ENCODE data around the gene ZNRF1. TPM values are rescaled to one million over a fixed set of nuclear protein-coding genes. Genes with fewer than 3 reads are reported as not detected.
A peak's percentile ranks its signal among the peaks of the same experiment; 100 is the strongest.

Gene ZNRF1
- total RNA-seq, 1 donor = 19.9 TPM

- Histone ChIP-seq H3K36me3 (ENCODE audit: insufficient read depth, low read length) (no peaks in the 10 kb centered on the region), H3K4me3 (ENCODE audit: insufficient read depth, low read length) (no peak overlapping the region), H4K20me1 (ENCODE audit: insufficient read depth, low read length) (peaks cover 21% of the 10 kb centered on the region), H3K79me2 (ENCODE audit: insufficient read depth, low read length) (peaks cover 37% of the 10 kb centered on the region), H3K4me1 (ENCODE audit: insufficient read depth, low read length) (peaks cover 14% of the 10 kb centered on the region), H3K27ac (ENCODE audit: low read depth, low read length) (no peak overlapping the region), H2AFZ (ENCODE audit: low read length) (no peak overlapping the region), H3K4me2 (ENCODE audit: insufficient read depth, low read length) (no peak overlapping the region), H3K27me3 (ENCODE audit: insufficient read depth, low read length) (no peaks in the 10 kb centered on the region), H3K9me3 (ENCODE audit: low read depth, low read length) (peaks cover 2% of the 10 kb centered on the region)
- DNase-seq (ENCODE audit: insufficient read length, low spot score, missing footprints) = no peak
- no peak for TF ChIP-seq CTCF (IDR thresholded peaks at IDR 0.05; ENCODE audit: extremely low read depth, low read depth, low read length)
Measured at GRCh38 chr16:75042426-75043174, 43.8 kb downstream of the ZNRF1 start.

GRCh38 chr16:75043175-75043895 lies 44.5 kb downstream of the ZNRF1 start:
- Histone ChIP-seq H3K4me2 (ENCODE audit: insufficient read depth, low read length) (no peak overlapping the region), H3K27ac (ENCODE audit: low read depth, low read length) (no peak overlapping the region), H3K9me3 (ENCODE audit: low read depth, low read length) (no peaks in the 10 kb centered on the region), H3K27me3 (ENCODE audit: insufficient read depth, low read length) (no peaks in the 10 kb centered on the region), H4K20me1 (ENCODE audit: insufficient read depth, low read length) (peaks cover 24% of the 10 kb centered on the region), H3K79me2 (ENCODE audit: insufficient read depth, low read length) (peaks cover 43% of the 10 kb centered on the region), H3K4me3 (ENCODE audit: insufficient read depth, low read length) (no peak overlapping the region), H3K4me1 (ENCODE audit: insufficient read depth, low read length) (peaks cover 13% of the 10 kb centered on the region), H3K36me3 (ENCODE audit: insufficient read depth, low read length) (no peaks in the 10 kb centered on the region), H2AFZ (ENCODE audit: low read length) (no peak overlapping the region)
- DNase-seq (ENCODE audit: insufficient read length, low spot score, missing footprints) = no peak
- no peak for TF ChIP-seq CTCF (IDR thresholded peaks at IDR 0.05; ENCODE audit: extremely low read depth, low read depth, low read length)

GRCh38 chr16:75044800-75045361 lies 46.1 kb downstream of the ZNRF1 start:
- Histone ChIP-seq H3K4me3 (ENCODE audit: insufficient read depth, low read length) (no peak overlapping the region), H3K36me3 (ENCODE audit: insufficient read depth, low read length) (no peaks in the 10 kb centered on the region), H4K20me1 (ENCODE audit: insufficient read depth, low read length) (peaks cover 28% of the 10 kb centered on the region), H3K4me1 (ENCODE audit: insufficient read depth, low read length) (peaks cover 11% of the 10 kb centered on the region), H3K27me3 (ENCODE audit: insufficient read depth, low read length) (no peaks in the 10 kb centered on the region), H2AFZ (ENCODE audit: low read length) (no peak overlapping the region), H3K27ac (ENCODE audit: low read depth, low read length) (no peak overlapping the region), H3K79me2 (ENCODE audit: insufficient read depth, low read length) (peaks cover 51% of the 10 kb centered on the region), H3K9me3 (ENCODE audit: low read depth, low read length) (no peaks in the 10 kb centered on the region), H3K4me2 (ENCODE audit: insufficient read depth, low read length) (peak overlapping the region; percentile 25)
- TF ChIP-seq CTCF (IDR thresholded peaks at IDR 0.05; ENCODE audit: extremely low read depth, low read depth, low read length) = no peak
- DNase-seq (ENCODE audit: insufficient read length, low spot score, missing footprints) = no peak

- Histone ChIP-seq H3K27me3 (ENCODE audit: insufficient read depth, low read length) (no peaks in the 10 kb centered on the region), H4K20me1 (ENCODE audit: insufficient read depth, low read length) (peaks cover 28% of the 10 kb centered on the region), H2AFZ (ENCODE audit: low read length) (no peak overlapping the region), H3K4me3 (ENCODE audit: insufficient read depth, low read length) (no peak overlapping the region), H3K4me1 (ENCODE audit: insufficient read depth, low read length) (peaks cover 11% of the 10 kb centered on the region), H3K4me2 (ENCODE audit: insufficient read depth, low read length) (peak overlapping the region; percentile 25), H3K36me3 (ENCODE audit: insufficient read depth, low read length) (no peaks in the 10 kb centered on the region), H3K79me2 (ENCODE audit: insufficient read depth, low read length) (peaks cover 53% of the 10 kb centered on the region), H3K9me3 (ENCODE audit: low read depth, low read length) (no peaks in the 10 kb centered on the region), H3K27ac (ENCODE audit: low read depth, low read length) (no peak overlapping the region)
- no peak for DNase-seq (ENCODE audit: insufficient read length, low spot score, missing footprints)
- no peak for TF ChIP-seq CTCF (IDR thresholded peaks at IDR 0.05; ENCODE audit: extremely low read depth, low read depth, low read length)
Measured at GRCh38 chr16:75045424-75045823, 46.6 kb downstream of the ZNRF1 start.
